C4-2B (cell line): Measurements from ENCODE around the gene PPP1R1B.

Experiments used
- CTCF ChIP-seq: fragments of 450-650 bp; conservative IDR thresholded peaks from 2 replicates; pipeline ENCODE4 v1.5.1; 2017; ENCODE audit warnings: mild to moderate bottlenecking
- ZFX ChIP-seq: fragments of 450-650 bp; IDR thresholded peaks from 2 replicates; pipeline ENCODE4 v1.6.1; 2017

- TF ChIP-seq CTCF, result no peak
- TF ChIP-seq ZFX, result no peak
These were observed 25.7 kb upstream of the PPP1R1B start for GRCh38 chr17:39600997-39601597.
